ENCODE measurements around the gene XXYLT1.

DNA sequence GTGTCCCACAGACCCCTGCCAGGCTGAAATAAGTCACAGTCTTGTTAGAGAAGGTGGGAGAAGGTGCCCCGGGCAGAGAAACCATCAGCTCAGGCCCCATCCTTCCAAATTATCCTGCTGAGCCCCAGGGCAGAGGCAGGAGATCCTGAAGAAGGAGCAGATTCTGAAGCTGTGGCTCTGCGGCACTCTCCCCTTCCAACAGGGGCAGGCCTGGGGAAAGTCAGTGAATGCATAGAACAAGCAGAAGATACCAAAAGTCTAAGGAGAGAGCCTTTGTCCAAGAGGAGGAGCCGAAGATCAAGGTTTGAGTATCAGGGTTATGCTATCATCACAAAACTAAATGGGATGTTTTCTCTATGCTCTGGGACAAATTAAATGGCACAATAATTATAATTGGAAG lies 249.3 kb downstream of the XXYLT1 start:
- TF ChIP-seq SUZ12 (IDR thresholded peaks at IDR 0.05; ENCODE audit: extremely low read depth, insufficient read depth, insufficient read length) (no peak), ZNF274 (IDR thresholded peaks at IDR 0.05; ENCODE audit: low read depth, low read length) (no peak), YY1 (IDR thresholded peaks at IDR 0.05; ENCODE audit: insufficient read depth, insufficient read length) (no peak)
